Osteocyte (in vitro differentiated cells): ENCODE data around the gene ZNF598. TPM values are rescaled to one million over a fixed set of nuclear protein-coding genes. Genes with fewer than 3 reads are reported as not detected.

Experiments used
- DNase-seq: peaks from one replicate; pipeline ENCODE4 v3.0.0; 2021; ENCODE audit warnings: mixed read lengths; ENCODE audit not compliant: unreplicated experiment; ENCODE audit errors: extremely low spot score
- H3K27ac Mint-ChIP-seq: one replicate; pipeline ENCODE4 v1.8.0; 2021; ENCODE audit warnings: mild to moderate bottlenecking, mixed read lengths; ENCODE audit not compliant: unreplicated experiment
- H3K27me3 Mint-ChIP-seq: one replicate; pipeline ENCODE4 v1.8.0; 2021; ENCODE audit warnings: mixed read lengths; ENCODE audit not compliant: unreplicated experiment
- H3K36me3 Mint-ChIP-seq: one replicate; pipeline ENCODE4 v1.8.0; 2021; ENCODE audit warnings: mixed read lengths; ENCODE audit not compliant: unreplicated experiment
- H3K4me1 Mint-ChIP-seq: one replicate; pipeline ENCODE4 v1.8.0; 2021; ENCODE audit warnings: mixed read lengths; ENCODE audit not compliant: unreplicated experiment
- H3K4me3 Mint-ChIP-seq: one replicate; pipeline ENCODE4 v1.8.0; 2021; ENCODE audit warnings: mild to moderate bottlenecking, moderate library complexity, mixed read lengths; ENCODE audit not compliant: unreplicated experiment
- H3K9me3 Mint-ChIP-seq: one replicate; pipeline ENCODE4 v1.8.0; 2021; ENCODE audit warnings: mixed read lengths; ENCODE audit not compliant: unreplicated experiment
- CTCF ChIP-seq: fragments of 200-600 bp; sonication (generic); IDR thresholded peaks from 2 replicates; pipeline ENCODE4 v1.5.0; 2021; ENCODE audit warnings: antibody characterized with exemption, mild to moderate bottlenecking, moderate library complexity
- total RNA-seq: library from RNA; stranded (reverse); gene quantifications from 2 replicates; pipeline ENCODE4 v1.2.1, GENCODE V29; 2021

The ZNF598 gene
- total RNA-seq, 1 donor from 2014 or later = 46.9 TPM

DNA sequence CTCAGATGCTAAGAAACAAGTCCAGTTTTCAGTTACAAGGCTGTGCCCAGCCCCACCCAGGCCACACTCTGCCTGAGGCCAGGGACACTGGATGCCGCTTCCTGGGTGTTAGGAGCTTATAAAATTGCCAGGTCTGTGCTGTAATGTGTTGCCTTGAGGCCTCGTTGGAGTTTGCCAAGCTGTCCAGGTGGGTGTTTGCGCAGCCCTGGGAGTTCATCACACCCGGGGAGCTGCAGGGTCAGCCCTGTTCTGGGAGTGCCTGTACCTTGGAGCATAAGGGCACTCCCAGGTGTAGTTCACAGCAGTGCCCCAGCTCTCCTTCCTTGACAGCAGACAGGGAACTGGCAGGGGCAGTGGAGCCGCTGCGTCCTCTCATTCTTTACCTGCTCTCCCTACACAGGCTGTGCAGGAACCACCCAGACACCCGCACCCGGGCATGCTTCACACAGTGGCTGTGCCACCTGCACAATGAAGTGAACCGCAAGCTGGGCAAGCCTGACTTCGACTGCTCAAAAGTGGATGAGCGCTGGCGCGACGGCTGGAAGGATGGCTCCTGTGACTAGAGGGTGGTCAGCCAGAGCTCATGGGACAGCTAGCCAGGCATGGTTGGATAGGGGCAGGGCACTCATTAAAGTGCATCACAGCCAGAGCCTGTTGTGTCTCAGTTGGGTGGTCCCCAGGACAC is 24.0 kb downstream of the ZNF598 start:
- Mint-ChIP-seq H3K4me1 (peaks cover 14% of the 10 kb centered on the region), H3K36me3 (peaks cover 9% of the 10 kb centered on the region), H3K9me3 (no peaks in the 10 kb centered on the region), H3K27ac (no peak overlapping the region), H3K4me3 (no peak overlapping the region), H3K27me3 (peaks cover 15% of the 10 kb centered on the region)
- DNase-seq = no peak
- TF ChIP-seq CTCF = no peak

GRCh38 chr16:1984347-1985225 is 25.0 kb downstream of the ZNF598 start:
- H3K27me3 Mint-ChIP-seq = peaks cover 19% of the 10 kb centered on the region
- peaks cover 14% of the 10 kb centered on the region for H3K4me1 Mint-ChIP-seq
- no peak overlapping the region for H3K27ac Mint-ChIP-seq
- peak overlapping the region; percentile 80 for H3K4me3 Mint-ChIP-seq
- DNase-seq = no peak
- H3K36me3 Mint-ChIP-seq = peaks cover 9% of the 10 kb centered on the region
- TF ChIP-seq CTCF = no peak
- no peaks in the 10 kb centered on the region for H3K9me3 Mint-ChIP-seq

GRCh38 chr16:1983544-1984346 is 25.9 kb downstream of the ZNF598 start, which contains the start of gene GFER:
TSS of gene GFER (plus strand) at chr16:1984193. CDS start at chr16:1984219, 26 bp downstream.
- H3K27me3 Mint-ChIP-seq = peaks cover 12% of the 10 kb centered on the region
- peaks cover 9% of the 10 kb centered on the region for H3K36me3 Mint-ChIP-seq
- no peaks in the 10 kb centered on the region for H3K9me3 Mint-ChIP-seq
- TF ChIP-seq CTCF = peak; percentile 53
- H3K4me1 Mint-ChIP-seq = peaks cover 11% of the 10 kb centered on the region
- peak; percentile 97 for DNase-seq
- peak within 1 kb of the TSS; percentile 78 for H3K27ac Mint-ChIP-seq
- H3K4me3 Mint-ChIP-seq = peak within 1 kb of the TSS; percentile 80

- peak overlapping the region; percentile 71 for H3K4me3 Mint-ChIP-seq
- H3K36me3 Mint-ChIP-seq = peaks cover 9% of the 10 kb centered on the region
- no peaks in the 10 kb centered on the region for H3K9me3 Mint-ChIP-seq
- peaks cover 9% of the 10 kb centered on the region for H3K27me3 Mint-ChIP-seq
- no peak for DNase-seq
- peaks cover 11% of the 10 kb centered on the region for H3K4me1 Mint-ChIP-seq
- H3K27ac Mint-ChIP-seq = no peak overlapping the region
- TF ChIP-seq CTCF = no peak
Measured at GRCh38 chr16:1982991-1983543, 26.6 kb downstream of the ZNF598 start.
